IMR-90 (cell line): ENCODE data around the gene SLC19A1. TPM values are rescaled to one million over a fixed set of nuclear protein-coding genes. Genes with fewer than 3 reads are reported as not detected.

Experiments
- ATAC-seq: fragments of 200-7000 bp; cut with Tn5 transposase; 2 replicates; pipeline ENCODE4 v1.9.1; 2020; ENCODE audit warnings: low read depth, mild to moderate bottlenecking, moderate library complexity
- BruUV-seq: library from RNA; stranded (reverse); fragments of 400-500 nt; replicated peaks from 2 replicates; lab custom pipeline; 2021; lab: Mats Ljungman, UMichigan
- CTCF ChIA-PET: fragments of 300-600 bp; formaldehyde crosslinking; extraction: SDS; loops from one replicate; lab custom pipeline; 2021; ENCODE audit warnings: antibody characterized with exemption; lab: Yijun Ruan, JAX
- POLR2A ChIA-PET: fragments of 300-600 bp; sonication (Branson Sonifier 250); formaldehyde crosslinking; loops from one replicate; lab custom pipeline; 2022; ENCODE audit warnings: antibody characterized with exemption; ENCODE audit not compliant: unreplicated experiment; lab: Charles Lee
- DNase-seq: peaks from one replicate; pipeline ENCODE4 v3.0.0; 2013
- H2AFZ ChIP-seq: replicated peaks from 2 replicates; pipeline ENCODE3; 2013; ENCODE audit warnings: low read length, mild to moderate bottlenecking; ENCODE audit not compliant: poor library complexity
- H2AK5ac ChIP-seq: 2 replicates; pipeline ENCODE4 v1.6.1; 2013; ENCODE audit warnings: low read depth, low read length, inconsistent platforms
- H2AK9ac ChIP-seq: replicated peaks from 2 replicates; pipeline ENCODE3; 2013; ENCODE audit warnings: mild to moderate bottlenecking, low read depth, low read length, moderate library complexity; ENCODE audit not compliant: poor library complexity
- H2BK120ac ChIP-seq: 2 replicates; pipeline ENCODE4 v1.6.1; 2013; ENCODE audit warnings: low read depth, low read length, inconsistent platforms
- H2BK15ac ChIP-seq: 3 replicates; pipeline ENCODE4 v1.6.1; 2013; ENCODE audit warnings: low read depth, low read length, inconsistent platforms
- H2BK20ac ChIP-seq: 2 replicates; pipeline ENCODE4 v1.6.1; 2013; ENCODE audit warnings: low read depth, mild to moderate bottlenecking, inconsistent platforms, low read length, moderate library complexity
- H2BK5ac ChIP-seq: 2 replicates; pipeline ENCODE4 v1.6.1; 2013; ENCODE audit warnings: mild to moderate bottlenecking, low read depth, low read length, inconsistent platforms; ENCODE audit not compliant: poor library complexity, severe bottlenecking
- H3K14ac ChIP-seq: replicated peaks from 2 replicates; pipeline ENCODE4 v1.6.1; 2013; ENCODE audit warnings: low read depth, low read length, inconsistent platforms
- H3K18ac ChIP-seq: 2 replicates; pipeline ENCODE4 v1.6.1; 2013; ENCODE audit warnings: low read depth, low read length, control low read depth
- H3K23ac ChIP-seq: 2 replicates; pipeline ENCODE4 v1.6.1; 2013; ENCODE audit warnings: low read depth, low read length, inconsistent platforms
- H3K27ac ChIP-seq: 2 replicates; pipeline ENCODE4 v1.5.1; 2013; ENCODE audit warnings: mild to moderate bottlenecking, control low read depth, low read length; ENCODE audit not compliant: insufficient read depth
- H3K27me3 ChIP-seq: 2 replicates; pipeline ENCODE4 v1.6.1; 2013; ENCODE audit warnings: low read length; ENCODE audit not compliant: control insufficient read depth, insufficient read depth
- H3K36me3 ChIP-seq: 2 replicates; pipeline ENCODE4 v1.6.1; 2013; ENCODE audit warnings: low read length, mixed read lengths; ENCODE audit not compliant: control insufficient read depth, insufficient read depth
- H3K4ac ChIP-seq: 2 replicates; pipeline ENCODE4 v1.6.1; 2013; ENCODE audit warnings: low read depth, low read length, inconsistent platforms
- H3K4me1 ChIP-seq: 2 replicates; pipeline ENCODE4 v1.6.1; 2013; ENCODE audit warnings: low read length, mixed read lengths; ENCODE audit not compliant: control insufficient read depth, insufficient read depth
- H3K4me2 ChIP-seq: 2 replicates; pipeline ENCODE4 v1.6.1; 2013; ENCODE audit warnings: low read depth, mild to moderate bottlenecking, control low read depth, low read length, moderate library complexity
- H3K4me3 ChIP-seq: 2 replicates; pipeline ENCODE4 v1.5.1; 2013; ENCODE audit warnings: low read depth, mild to moderate bottlenecking, control low read depth, low read length, moderate library complexity; ENCODE audit not compliant: insufficient read depth
- H3K56ac ChIP-seq: 2 replicates; pipeline ENCODE4 v1.6.1; 2013; ENCODE audit warnings: low read length, inconsistent platforms; ENCODE audit not compliant: insufficient read depth; ENCODE audit errors: extremely low read depth
- H3K79me1 ChIP-seq, 2 experiments: 2 replicates each; pipeline ENCODE4 v1.6.1; 2013; ENCODE audit warnings: low read length in 2 of 2, inconsistent platforms in 1 of 2, low read depth in 1 of 2
- H3K9ac ChIP-seq: 2 replicates; pipeline ENCODE4 v1.6.1; 2013; ENCODE audit warnings: low read depth, low read length, control low read depth
- H3K9me1 ChIP-seq: 2 replicates; pipeline ENCODE4 v1.6.1; 2013; ENCODE audit warnings: low read length, inconsistent platforms; ENCODE audit not compliant: insufficient read depth
- H3K9me3 ChIP-seq: 2 replicates; pipeline ENCODE4 v1.6.1; 2013; ENCODE audit warnings: low read length; ENCODE audit not compliant: control insufficient read depth, insufficient read depth
- H4K20me1 ChIP-seq: 2 replicates; pipeline ENCODE4 v1.6.1; 2013; ENCODE audit warnings: low read length, inconsistent platforms; ENCODE audit not compliant: insufficient read depth
- H4K5ac ChIP-seq: 2 replicates; pipeline ENCODE4 v1.6.1; 2013; ENCODE audit warnings: mild to moderate bottlenecking, low read depth, low read length, control low read depth
- H4K8ac ChIP-seq, 2 experiments: 2 replicates each; pipeline ENCODE4 v1.6.1; 2013; ENCODE audit warnings: low read depth in 2 of 2, low read length in 2 of 2, control low read depth in 1 of 2, inconsistent platforms in 1 of 2
- H4K91ac ChIP-seq: 2 replicates; pipeline ENCODE4 v1.6.1; 2013; ENCODE audit warnings: low read depth, low read length, inconsistent platforms; ENCODE audit not compliant: insufficient read depth
- BHLHE40 ChIP-seq: fragments of 150-350 bp; IDR thresholded peaks from 2 replicates; pipeline ENCODE4 v1.6.1; 2016; ENCODE audit warnings: mild to moderate bottlenecking, low read depth, low read length
- CEBPB ChIP-seq: IDR thresholded peaks from 2 replicates; pipeline ENCODE4 v1.6.1; 2012; ENCODE audit warnings: low read depth, low read length, improper control_type of control experiment
- CHD1 ChIP-seq: IDR thresholded peaks from 2 replicates; pipeline ENCODE4 v1.6.1; 2012; ENCODE audit warnings: low read depth, low read length, improper control_type of control experiment
- CTCF ChIP-seq: conservative IDR thresholded peaks from 2 replicates; pipeline ENCODE4 v1.5.1; 2012; ENCODE audit warnings: mild to moderate bottlenecking, low read depth, low read length, improper control_type of control experiment
- ELK1 ChIP-seq: fragments of 150-350 bp; IDR thresholded peaks from 2 replicates; pipeline ENCODE4 v1.6.1; 2016; ENCODE audit warnings: low read depth, mild to moderate bottlenecking, low read length, moderate library complexity, borderline replicate concordance
- FOS ChIP-seq: fragments of 150-350 bp; IDR thresholded peaks from 2 replicates; pipeline ENCODE4 v1.6.1; 2016; ENCODE audit warnings: low read depth, low read length
- MAFK ChIP-seq: IDR thresholded peaks from 2 replicates; pipeline ENCODE4 v1.6.1; 2012; ENCODE audit warnings: low read depth, low read length, improper control_type of control experiment
- MAZ ChIP-seq: IDR thresholded peaks from 2 replicates; pipeline ENCODE4 v1.6.1; 2012; ENCODE audit warnings: low read depth, mild to moderate bottlenecking, low read length, improper control_type of control experiment, moderate library complexity, borderline replicate concordance
- NFE2L2 ChIP-seq: fragments of 150-350 bp; IDR thresholded peaks from 2 replicates; pipeline ENCODE4 v1.6.1; 2016; ENCODE audit warnings: low read depth, mild to moderate bottlenecking, low read length
- POLR2A ChIP-seq: IDR thresholded peaks from 2 replicates; pipeline ENCODE4 v1.6.1; 2012; ENCODE audit warnings: mild to moderate bottlenecking, low read depth, low read length
- RAD21 ChIP-seq: IDR thresholded peaks from 2 replicates; pipeline ENCODE4 v1.6.1; 2012; ENCODE audit warnings: low read length, improper control_type of control experiment
- RCOR1 ChIP-seq: IDR thresholded peaks from 2 replicates; pipeline ENCODE4 v1.6.1; 2012; ENCODE audit warnings: mild to moderate bottlenecking, low read length, improper control_type of control experiment; ENCODE audit not compliant: insufficient replicate concordance
- RFX5 ChIP-seq: IDR thresholded peaks from 2 replicates; pipeline ENCODE4 v1.8.0; 2012; ENCODE audit warnings: low read depth, mild to moderate bottlenecking, low read length, moderate library complexity
- SMC3 ChIP-seq: fragments of 150-350 bp; IDR thresholded peaks from 2 replicates; pipeline ENCODE4 v1.6.1; 2016; ENCODE audit warnings: low read depth, mild to moderate bottlenecking, antibody characterized with exemption, low read length, moderate library complexity
- USF2 ChIP-seq: fragments of 150-350 bp; IDR thresholded peaks from 2 replicates; pipeline ENCODE4 v1.6.1; 2017; ENCODE audit warnings: mild to moderate bottlenecking, antibody characterized with exemption, low read length, low read depth
- WGBS, 2 experiments: methylation state at CpG; one replicate each; pipeline versions ENCODE4 v1.1.5 to v1.1.7; 2013; ENCODE audit warnings: missing lambda C conversion rate in 2 of 2; ENCODE audit not compliant: insufficient read length in 1 of 2; ENCODE audit errors: extremely low coverage in 2 of 2; 5-methylcytosine and 5-hydroxymethylcytosine counted together
- dilution Hi-C: fragments of 300-500 bp; cut with HindIII; formaldehyde crosslinking; loops from one replicate; pipeline ENCODE4 v1.14.3; 2018; ENCODE audit warnings: low sequenced_read_pairs; ENCODE audit not compliant: unreplicated experiment
- in situ Hi-C: fragments of 300-500 bp; cut with MboI; formaldehyde crosslinking; loops from 3 replicates; pipeline ENCODE4 v1.14.3; 2019; ENCODE audit warnings: low sequenced_read_pairs, inconsistent platforms, mixed read lengths
- intact Hi-C: fragments of 100-400 bp; cut with micrococcal nuclease; formaldehyde crosslinking; loops from 2 replicates; pipeline ENCODE4 v1.10.0; 2022
- polyA plus RNA-seq, 3 experiments: library from polyadenylated mRNA; depleted of rRNA; stranded (reverse); fragments of >200 nt; gene quantifications; 2 replicates each; pipeline ENCODE4 v1.2.3, GENCODE V29; 2012; ENCODE audit warnings: low replicate concordance in 1 of 3
- total RNA-seq: library from RNA; depleted of rRNA; stranded (reverse); fragments of >200 nt; gene quantifications from 2 replicates; pipeline ENCODE4 v1.2.3, GENCODE V29; 2012

Gene SLC19A1
- total and polyA plus RNA-seq, 2 of the 4 experiments (the other 2 are of a cell fraction): 2.2 to 16.2 TPM

- Histone ChIP-seq H2AFZ (no peak overlapping the region), H2BK120ac (no peak overlapping the region), H3K4me2 (no peak overlapping the region), H3K14ac (no peak overlapping the region), H4K20me1 (peaks cover 12% of the 10 kb centered on the region), H3K9me3 (no peaks in the 10 kb centered on the region), H4K5ac (no peak overlapping the region), H3K27ac (no peak overlapping the region), H3K9ac (no peak overlapping the region), H3K4ac (no peak overlapping the region), H3K79me1 (no peaks in the 10 kb centered on the region), H3K18ac (no peak overlapping the region), H3K4me3 (no peak overlapping the region), H3K9me1 (peaks cover 7% of the 10 kb centered on the region; the same call in 1 of the 2 replicates), H2BK15ac (no peak overlapping the region), H2AK5ac (no peak overlapping the region), H2BK5ac (no peak overlapping the region), H4K8ac (no peak overlapping the region), H3K27me3 (no peaks in the 10 kb centered on the region), H3K23ac (no peak overlapping the region), H3K36me3 (peaks cover 60% of the 10 kb centered on the region), H3K4me1 (no peaks in the 10 kb centered on the region), H2AK9ac (no peak overlapping the region), H3K56ac (no peak overlapping the region), H4K91ac (no peak overlapping the region), H2BK20ac (no peak overlapping the region)
- POLR2A ChIA-PET: no interaction called here
- intact Hi-C loops: no loop called here
- 77% methylated on average over 6 of the region's 42 CpGs; no CpG with 5 or more reads in 1 of the 2 experiments for WGBS, 2 experiments
- no TSS peak for BruUV-seq
- in situ Hi-C loops: no loop called here
- ATAC-seq (peak; percentile 21; the same call in 1 of the 2 replicates), DNase-seq (no peak)
- dilution Hi-C loops: no loop called here
- CTCF ChIA-PET: no interaction called here
- no peak for TF ChIP-seq ELK1
- no peak for TF ChIP-seq CHD1
- no peak for TF ChIP-seq NFE2L2
- no peak for TF ChIP-seq FOS
- no peak for TF ChIP-seq RFX5
- TF ChIP-seq MAFK: no peak
- TF ChIP-seq RAD21: no peak
- TF ChIP-seq RCOR1: no peak
- TF ChIP-seq MAZ: no peak
- no peak for TF ChIP-seq SMC3
- TF ChIP-seq BHLHE40: no peak
- no peak for TF ChIP-seq CTCF
- no peak for TF ChIP-seq USF2
- TF ChIP-seq POLR2A: no peak
- no peak for TF ChIP-seq CEBPB
Observed at GRCh38 chr21:45508607-45509565, 33.4 kb downstream of the SLC19A1 start.
